HG02610 (cell line): Measurements from ENCODE around the gene CHPF.

ENCODE experiments used
- ATAC-seq: cut with Tn5 transposase; IDR thresholded peaks from one replicate; pipeline ENCODE4 v1.9.1; 2021; ENCODE audit warnings: mild to moderate bottlenecking, moderate library complexity; ENCODE audit not compliant: unreplicated experiment

The CHPF gene

GRCh38 chr2:219514836-219515235, 28.8 kb downstream of the CHPF start:
- no peak for ATAC-seq

GRCh38 chr2:219514196-219514761, 29.3 kb downstream of the CHPF start, which contains the start of gene ASIC4:
ASIC4 (plus strand) TSS chr2:219514482; CDS start chr2:219514725, 243 bp downstream.
- no peak for ATAC-seq

GRCh38 chr2:219513787-219514186, 29.8 kb downstream of the CHPF start:
- ATAC-seq, result no peak

GRCh38 chr2:219512524-219513216, 30.9 kb downstream of the CHPF start:
- ATAC-seq, result no peak

GRCh38 chr2:219511547-219512325, 31.9 kb downstream of the CHPF start:
- ATAC-seq, result no peak

GRCh38 chr2:219510512-219511135, 33.0 kb downstream of the CHPF start:
- ATAC-seq, result no peak

- ATAC-seq, result peak; percentile 49
Observed at GRCh38 chr2:219509780-219510511, 33.7 kb downstream of the CHPF start.

GRCh38 chr2:219508971-219509779, 34.4 kb downstream of the CHPF start:
- ATAC-seq, result peak; percentile 14

GRCh38 chr2:219508444-219508734, 35.2 kb downstream of the CHPF start:
- ATAC-seq, result no peak

GRCh38 chr2:219507581-219508443, 35.8 kb downstream of the CHPF start:
- no peak for ATAC-seq

- ATAC-seq, result no peak
Observed at GRCh38 chr2:219506802-219507526, 36.6 kb downstream of the CHPF start.

- no peak for ATAC-seq
Observed at GRCh38 chr2:219506153-219506801, 37.3 kb downstream of the CHPF start.

- no peak for ATAC-seq
Observed at GRCh38 chr2:219505585-219505984, 38.0 kb downstream of the CHPF start.

GRCh38 chr2:219502618-219503017, 41.0 kb downstream of the CHPF start:
- ATAC-seq, result no peak

- no peak for ATAC-seq
Observed at GRCh38 chr2:219501849-219502248, 41.8 kb downstream of the CHPF start.

- no peak for ATAC-seq
Observed at GRCh38 chr2:219500135-219500534, 43.5 kb downstream of the CHPF start.

GRCh38 chr2:219499555-219499954, 44.1 kb downstream of the CHPF start:
- no peak for ATAC-seq

GRCh38 chr2:219499058-219499307, 44.6 kb downstream of the CHPF start:
- no peak for ATAC-seq
